ENCODE measurements around the gene FKBP5.
"Not testable (repeated sequence)": the region's sequence is repeated elsewhere in the genome, so short reads cannot be mapped to it uniquely, and the experiment has no call there.

The FKBP5 gene

DNA sequence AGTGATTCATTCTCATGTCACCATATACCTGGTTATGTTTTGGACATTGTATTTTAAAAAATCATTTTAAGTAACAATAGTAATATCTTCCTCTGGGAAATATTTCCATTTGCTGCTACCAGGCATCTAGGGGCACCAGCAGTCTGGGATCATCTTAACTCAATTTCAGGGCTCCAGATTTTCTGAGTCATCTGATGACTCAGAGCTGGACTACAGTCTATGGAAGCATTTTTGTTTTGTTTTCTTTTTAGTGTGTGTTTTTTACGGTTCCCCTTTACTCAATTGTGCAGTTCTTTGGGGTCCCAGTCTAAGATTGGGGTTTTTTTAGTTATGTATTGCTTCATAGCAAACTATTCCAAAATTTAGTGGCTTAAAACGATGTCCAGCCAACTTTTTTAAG lies 5.7 kb upstream of the FKBP5 start:
- H3K27me3 ChIP-seq (replicated peaks; ENCODE audit: insufficient read depth, low read length) = no peaks in the 10 kb centered on the region
- no peak overlapping the region for H3K4me3 ChIP-seq (ENCODE audit: low read length)
- no peak overlapping the region for H3K4me2 ChIP-seq (ENCODE audit: low read depth, low read length)
- no peaks in the 10 kb centered on the region for H3K9me3 ChIP-seq (replicated peaks; ENCODE audit: insufficient read depth, low read length)
- H4K20me1 ChIP-seq (ENCODE audit: insufficient read depth, low read length) = no peaks in the 10 kb centered on the region
- H3K4me1 ChIP-seq (ENCODE audit: low read length) = no peaks in the 10 kb centered on the region
- H2AFZ ChIP-seq (ENCODE audit: low read length) = no peak overlapping the region
- no peak for DNase-seq
- no peaks in the 10 kb centered on the region for H3K79me2 ChIP-seq (ENCODE audit: low read length)
- H3K9me2 ChIP-seq (replicated peaks; ENCODE audit: insufficient read depth, low read length) = no peaks in the 10 kb centered on the region
- no peaks in the 10 kb centered on the region for H3K36me3 ChIP-seq (replicated peaks; ENCODE audit: insufficient read depth, low read length)
- H3F3A ChIP-seq (ENCODE audit: insufficient read depth, low read length) = no peaks in the 10 kb centered on the region
- no peak overlapping the region for H3K27ac ChIP-seq (ENCODE audit: low read length)
- TF ChIP-seq, protein P1, sequence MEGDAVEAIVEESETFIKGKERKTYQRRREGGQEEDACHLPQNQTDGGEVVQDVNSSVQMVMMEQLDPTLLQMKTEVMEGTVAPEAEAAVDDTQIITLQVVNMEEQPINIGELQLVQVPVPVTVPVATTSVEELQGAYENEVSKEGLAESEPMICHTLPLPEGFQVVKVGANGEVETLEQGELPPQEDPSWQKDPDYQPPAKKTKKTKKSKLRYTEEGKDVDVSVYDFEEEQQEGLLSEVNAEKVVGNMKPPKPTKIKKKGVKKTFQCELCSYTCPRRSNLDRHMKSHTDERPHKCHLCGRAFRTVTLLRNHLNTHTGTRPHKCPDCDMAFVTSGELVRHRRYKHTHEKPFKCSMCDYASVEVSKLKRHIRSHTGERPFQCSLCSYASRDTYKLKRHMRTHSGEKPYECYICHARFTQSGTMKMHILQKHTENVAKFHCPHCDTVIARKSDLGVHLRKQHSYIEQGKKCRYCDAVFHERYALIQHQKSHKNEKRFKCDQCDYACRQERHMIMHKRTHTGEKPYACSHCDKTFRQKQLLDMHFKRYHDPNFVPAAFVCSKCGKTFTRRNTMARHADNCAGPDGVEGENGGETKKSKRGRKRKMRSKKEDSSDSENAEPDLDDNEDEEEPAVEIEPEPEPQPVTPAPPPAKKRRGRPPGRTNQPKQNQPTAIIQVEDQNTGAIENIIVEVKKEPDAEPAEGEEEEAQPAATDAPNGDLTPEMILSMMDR (IDR thresholded peaks at IDR 0.05; ENCODE audit: low read length) = no peak
- TF ChIP-seq EZH2 (optimal IDR thresholded peaks at IDR 0.05; ENCODE audit: low read depth, low read length) (no peak), EZH2phosphoT487 (IDR thresholded peaks at IDR 0.05; ENCODE audit: low read length) (no peak)
- no peak overlapping the region for H3K9ac ChIP-seq (ENCODE audit: low read length)

- DNase-seq = no peak
- Histone ChIP-seq H3K27ac (ENCODE audit: low read length) (no peak overlapping the region), H2AFZ (ENCODE audit: low read length) (no peak overlapping the region)
Measured at GRCh38 chr6:35691027-35691824, 2.5 kb upstream of the FKBP5 start.

DNA sequence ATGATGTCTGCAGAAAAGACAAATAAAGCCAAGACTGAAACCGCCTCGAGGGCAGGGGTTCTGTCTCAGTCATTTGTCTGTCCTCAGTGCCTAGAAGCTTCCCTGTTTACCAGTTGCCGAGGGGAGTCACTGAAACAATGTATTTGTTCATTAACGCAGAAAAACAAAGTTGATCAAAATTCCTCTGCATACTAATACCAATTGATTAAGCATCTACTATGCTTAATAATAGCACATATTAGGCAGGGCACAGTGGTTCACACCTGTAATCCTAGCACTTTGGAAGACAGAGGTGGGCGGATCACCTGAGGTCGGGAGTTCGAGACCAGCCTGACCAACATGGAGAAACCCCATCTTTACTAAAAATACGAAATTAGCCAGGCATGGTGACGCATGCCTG lies 1.8 kb upstream of the FKBP5 start:
- H3K9me3 ChIP-seq (replicated peaks; ENCODE audit: insufficient read depth, low read length) = no peaks in the 10 kb centered on the region
- H2AFZ ChIP-seq (ENCODE audit: low read length) = no peak overlapping the region
- H3K27ac ChIP-seq (ENCODE audit: low read length) = no peak overlapping the region
- no peak for DNase-seq
- H3K9me2 ChIP-seq (replicated peaks; ENCODE audit: insufficient read depth, low read length) = no peaks in the 10 kb centered on the region
- H3K4me3 ChIP-seq (ENCODE audit: low read length) = no peak overlapping the region
- H4K20me1 ChIP-seq (ENCODE audit: insufficient read depth, low read length) = peaks cover 4% of the 10 kb centered on the region; the same call in 1 of the 2 replicates
- H3K9ac ChIP-seq (ENCODE audit: low read length) = no peak overlapping the region
- no peaks in the 10 kb centered on the region for H3K36me3 ChIP-seq (replicated peaks; ENCODE audit: insufficient read depth, low read length)
- no peak overlapping the region for H3K4me2 ChIP-seq (ENCODE audit: low read depth, low read length)
- peaks cover 25% of the 10 kb centered on the region for H3K79me2 ChIP-seq (ENCODE audit: low read length)
- H3F3A ChIP-seq (ENCODE audit: insufficient read depth, low read length) = peaks cover 8% of the 10 kb centered on the region
- H3K27me3 ChIP-seq (replicated peaks; ENCODE audit: insufficient read depth, low read length) = no peaks in the 10 kb centered on the region
- H3K4me1 ChIP-seq (ENCODE audit: low read length) = peaks cover 4% of the 10 kb centered on the region; the same call in 1 of the 2 replicates
- no peak for TF ChIP-seq EZH2phosphoT487 (IDR thresholded peaks at IDR 0.05; ENCODE audit: low read length)

More at GRCh38 chr6:35691027-35691824, 2.5 kb upstream of the FKBP5 start:
- Histone ChIP-seq H3K36me3 (replicated peaks; ENCODE audit: insufficient read depth, low read length) (no peaks in the 10 kb centered on the region), H4K20me1 (ENCODE audit: insufficient read depth, low read length) (peaks cover 4% of the 10 kb centered on the region; the same call in 1 of the 2 replicates), H3K4me2 (ENCODE audit: low read depth, low read length) (no peak overlapping the region), H3F3A (ENCODE audit: insufficient read depth, low read length) (peaks cover 8% of the 10 kb centered on the region), H3K79me2 (ENCODE audit: low read length) (peaks cover 19% of the 10 kb centered on the region), H3K9ac (ENCODE audit: low read length) (no peak overlapping the region), H3K27me3 (replicated peaks; ENCODE audit: insufficient read depth, low read length) (no peaks in the 10 kb centered on the region), H3K4me1 (ENCODE audit: low read length) (peaks cover 4% of the 10 kb centered on the region; the same call in 1 of the 2 replicates), H3K9me3 (replicated peaks; ENCODE audit: insufficient read depth, low read length) (no peaks in the 10 kb centered on the region), H3K9me2 (replicated peaks; ENCODE audit: insufficient read depth, low read length) (no peaks in the 10 kb centered on the region), H3K4me3 (ENCODE audit: low read length) (no peak overlapping the region)
- TF ChIP-seq EZH2phosphoT487 (IDR thresholded peaks at IDR 0.05; ENCODE audit: low read length) (no peak), EZH2 (optimal IDR thresholded peaks at IDR 0.05; ENCODE audit: low read depth, low read length) (no peak)
- TF ChIP-seq, protein P1 (IDR thresholded peaks at IDR 0.05; ENCODE audit: low read length) = no peak

GRCh38 chr6:35690006-35690405 lies 1.3 kb upstream of the FKBP5 start:
- not testable (repeated sequence) for H3K27me3 ChIP-seq (replicated peaks; ENCODE audit: insufficient read depth, low read length); H3K9me2 ChIP-seq (replicated peaks; ENCODE audit: insufficient read depth, low read length); H3K4me1 ChIP-seq (ENCODE audit: low read length); H3K9me3 ChIP-seq (replicated peaks; ENCODE audit: insufficient read depth, low read length); H3K9ac ChIP-seq (ENCODE audit: low read length); DNase-seq; H2AFZ ChIP-seq (ENCODE audit: low read length); H3K36me3 ChIP-seq (replicated peaks; ENCODE audit: insufficient read depth, low read length); H4K20me1 ChIP-seq (ENCODE audit: insufficient read depth, low read length); H3K4me2 ChIP-seq (ENCODE audit: low read depth, low read length); H3F3A ChIP-seq (ENCODE audit: insufficient read depth, low read length); H3K4me3 ChIP-seq (ENCODE audit: low read length); H3K27ac ChIP-seq (ENCODE audit: low read length)
- peaks cover 30% of the 10 kb centered on the region for H3K79me2 ChIP-seq (ENCODE audit: low read length)

Data from MM.1S (cell line).